Activated CD4-positive, alpha-beta T cell treated with anti-CD3 and anti-CD28 coated beads, Interleukin-2, amount 50 U/mL, for 24 hours (primary cell): ENCODE data around the gene SDK2.

ENCODE experiments used
- DNase-seq, 2 donors: peaks; one replicate each; pipeline ENCODE4 v3.0.0-alpha.2; 2020; ENCODE audit warnings: low read depth in 1 of 2, low spot score in 1 of 2

SDK2 gene

DNA sequence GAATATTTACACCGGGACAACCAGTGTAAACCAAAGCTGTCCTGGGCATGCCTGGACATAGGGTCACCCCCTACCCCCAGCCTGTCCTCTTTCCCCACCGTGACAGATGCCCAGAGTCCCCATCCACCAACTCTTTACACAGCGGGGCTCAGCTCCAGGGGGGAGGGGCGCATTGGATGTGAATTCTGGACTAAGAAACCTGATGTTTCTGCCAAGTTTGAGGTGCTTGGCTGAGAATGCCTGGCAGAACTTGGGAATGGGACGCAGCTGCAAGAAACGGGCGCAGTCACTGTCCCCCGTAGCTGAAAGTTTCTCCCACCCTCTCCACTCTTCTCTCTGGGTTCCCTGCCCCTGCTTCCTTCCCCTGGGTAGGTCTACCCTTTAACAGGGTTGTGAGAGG is 264.4 kb downstream of the SDK2 start:
- DNase-seq, result no peak

DNA sequence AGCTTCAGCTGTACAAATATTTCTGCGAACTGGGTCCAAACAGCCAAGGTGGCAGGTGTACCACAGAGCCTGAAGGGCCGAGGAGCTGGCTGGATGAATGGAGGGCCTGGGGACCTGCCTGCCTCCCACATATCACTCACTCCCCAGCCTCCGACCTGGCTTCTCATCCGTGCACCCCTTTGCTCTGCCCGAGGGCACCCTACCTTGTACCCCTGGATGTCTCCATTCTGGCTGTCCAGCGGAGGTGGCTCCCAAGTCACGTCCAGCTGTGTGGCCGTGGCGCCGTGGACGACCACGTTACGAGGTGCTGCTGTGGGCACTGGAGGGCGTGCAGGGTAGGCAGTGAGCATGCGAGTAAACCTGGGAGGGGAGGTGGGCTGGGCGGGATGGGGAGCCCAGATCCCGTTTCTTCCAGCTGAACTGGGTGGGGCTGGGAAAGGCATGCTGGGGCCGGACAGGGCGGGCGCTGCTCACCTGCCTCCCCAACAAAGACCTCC is 265.2 kb downstream of the SDK2 start:
- DNase-seq, result no peak

DNA sequence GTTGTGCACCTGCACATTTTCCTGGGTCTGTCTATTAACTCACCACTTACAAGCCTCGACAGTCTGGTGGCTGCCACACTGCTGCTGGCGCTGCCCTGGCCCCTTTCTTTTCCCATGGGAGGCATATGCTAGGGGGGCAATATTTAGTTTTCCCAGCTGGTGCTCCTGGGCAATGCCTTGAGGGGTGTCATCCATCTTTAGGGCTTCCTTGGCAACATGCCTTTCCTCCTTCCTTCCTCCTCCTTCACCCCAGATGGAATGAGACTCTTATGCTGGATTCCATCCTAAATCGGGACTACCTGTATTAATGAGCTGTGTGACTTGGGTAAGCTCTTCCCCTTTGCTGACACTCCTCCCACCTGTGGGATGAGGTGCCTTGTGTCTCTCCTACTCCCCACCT is 267.6 kb downstream of the SDK2 start:
- DNase-seq, result no peak

DNA sequence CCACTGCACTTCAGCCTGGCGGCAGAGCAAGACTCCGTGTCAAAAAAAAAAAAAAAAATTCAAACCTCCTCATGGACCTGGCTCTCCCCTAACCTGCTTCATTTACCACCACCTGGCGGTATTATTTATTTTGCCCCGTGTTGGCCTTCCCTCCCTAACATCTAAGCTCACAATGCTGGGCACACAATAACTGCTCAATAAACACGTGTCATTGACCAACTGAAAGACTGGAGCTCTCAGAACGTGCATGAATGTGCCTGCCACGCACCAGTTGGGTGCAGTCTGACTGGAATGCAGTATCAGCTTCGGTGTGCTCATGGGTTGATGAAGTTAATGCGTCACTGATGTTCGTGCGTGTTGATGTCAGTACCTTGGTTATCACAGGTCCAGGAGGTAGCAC is 268.1 kb downstream of the SDK2 start:
- no peak for DNase-seq

GRCh38 chr17:73371836-73372235 is 272.4 kb downstream of the SDK2 start:
- no peak for DNase-seq

DNA sequence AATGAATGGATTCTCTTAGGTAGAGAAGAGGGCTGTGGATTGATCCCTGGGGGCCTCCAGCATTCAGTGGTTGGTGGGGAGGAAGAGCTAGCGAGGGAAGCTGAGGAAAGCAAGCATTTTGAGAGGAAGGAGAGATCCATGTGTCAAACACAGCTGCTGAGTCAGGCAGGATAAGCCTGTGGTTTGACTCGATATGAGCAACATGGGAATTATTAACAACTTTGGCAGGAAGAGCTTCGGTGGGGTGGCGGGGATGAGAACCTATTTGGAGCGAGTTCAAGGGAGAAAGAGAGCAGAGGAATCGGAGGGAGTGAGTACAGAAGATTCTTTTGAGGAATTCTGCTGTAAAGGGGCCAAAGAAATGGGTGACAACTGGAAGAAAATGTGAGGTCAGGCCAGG is 273.0 kb downstream of the SDK2 start:
- DNase-seq, result no peak

- DNase-seq, result peak; percentile 72 to 84
These were observed 274.3 kb downstream of the SDK2 start for GRCh38 chr17:73369817-73370490.

DNA sequence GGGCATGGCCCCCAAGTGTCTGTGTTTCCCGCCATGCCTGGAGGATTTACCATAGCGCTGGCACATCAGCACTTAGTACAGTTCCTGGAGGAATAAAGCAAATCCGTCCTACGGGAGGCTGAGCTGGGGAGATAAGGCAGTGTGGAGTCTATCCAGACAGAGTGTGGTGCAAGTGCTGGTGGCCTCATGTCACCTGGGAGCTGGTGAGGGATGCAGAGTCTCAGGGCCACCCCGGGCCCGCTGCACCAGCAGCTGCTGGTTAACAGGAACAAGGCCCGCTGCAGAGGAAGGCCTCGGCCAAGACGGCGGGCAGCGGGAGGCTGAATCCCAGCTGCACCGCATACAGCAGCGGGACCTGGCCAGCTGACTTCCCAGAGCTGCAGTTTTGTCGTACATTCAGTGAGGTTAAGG is 275.1 kb downstream of the SDK2 start:
- no peak for DNase-seq

DNA sequence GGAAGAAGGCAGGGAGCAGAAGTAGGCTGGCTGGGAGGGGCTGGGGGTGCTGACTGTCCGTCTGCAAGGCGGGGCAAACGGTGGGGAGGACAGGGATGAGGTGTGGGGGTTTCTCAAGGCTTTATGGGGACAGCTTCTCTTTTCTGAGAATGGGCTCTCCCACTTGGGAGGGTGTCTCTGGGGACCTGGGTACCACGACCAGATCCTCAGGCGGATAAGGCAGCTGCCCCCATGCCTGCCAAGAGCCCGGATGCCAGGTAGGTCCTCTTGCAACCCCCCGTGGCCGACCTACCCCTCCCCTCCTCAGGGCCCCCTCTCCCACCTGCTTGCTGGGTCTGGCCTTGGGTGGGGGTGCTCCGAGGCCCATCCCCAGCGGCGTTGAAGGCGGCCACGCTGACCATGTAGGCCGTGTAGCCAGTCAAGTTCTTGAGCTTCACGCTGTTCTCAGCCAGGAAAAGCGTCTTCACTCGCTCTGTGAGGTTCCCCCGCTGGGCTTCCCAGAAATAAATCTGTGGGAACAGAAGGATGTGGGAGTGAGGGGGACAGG is 276.1 kb downstream of the SDK2 start:
- no peak for DNase-seq

DNA sequence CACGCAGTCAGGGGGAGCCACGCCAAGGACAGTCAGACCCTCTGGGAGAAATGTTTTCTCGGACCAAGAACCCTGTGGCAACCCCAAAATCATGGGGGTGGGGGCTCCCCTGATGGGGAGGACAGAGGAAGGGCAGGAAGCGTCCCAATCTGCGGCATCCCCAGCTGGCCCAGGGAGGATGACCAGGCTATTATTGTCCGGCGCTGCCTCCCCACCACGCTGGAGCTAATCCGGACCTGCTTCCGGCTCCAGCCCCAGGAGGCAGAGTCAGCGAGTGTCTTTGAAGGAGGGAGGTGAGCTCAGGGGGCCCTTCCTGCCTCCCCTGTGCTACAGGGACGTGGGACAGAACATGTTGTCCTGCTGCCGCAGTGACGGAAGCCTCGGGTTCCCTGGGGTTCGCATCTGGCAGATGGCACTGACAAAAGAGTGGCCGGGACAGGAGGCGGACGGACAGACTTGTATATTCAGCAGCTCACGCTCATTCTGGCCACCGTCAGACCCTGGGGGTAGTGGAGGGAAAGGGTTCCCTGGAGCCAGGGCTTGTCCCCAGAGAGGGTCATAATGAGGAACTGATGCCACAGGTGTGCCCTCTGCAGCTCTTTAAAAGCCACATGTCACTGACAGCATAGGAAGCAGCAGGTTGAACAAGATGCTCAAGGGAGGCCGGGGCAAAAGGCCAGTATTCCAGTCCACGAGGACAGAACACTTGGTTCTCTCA is 278.2 kb downstream of the SDK2 start:
- no peak for DNase-seq

DNA sequence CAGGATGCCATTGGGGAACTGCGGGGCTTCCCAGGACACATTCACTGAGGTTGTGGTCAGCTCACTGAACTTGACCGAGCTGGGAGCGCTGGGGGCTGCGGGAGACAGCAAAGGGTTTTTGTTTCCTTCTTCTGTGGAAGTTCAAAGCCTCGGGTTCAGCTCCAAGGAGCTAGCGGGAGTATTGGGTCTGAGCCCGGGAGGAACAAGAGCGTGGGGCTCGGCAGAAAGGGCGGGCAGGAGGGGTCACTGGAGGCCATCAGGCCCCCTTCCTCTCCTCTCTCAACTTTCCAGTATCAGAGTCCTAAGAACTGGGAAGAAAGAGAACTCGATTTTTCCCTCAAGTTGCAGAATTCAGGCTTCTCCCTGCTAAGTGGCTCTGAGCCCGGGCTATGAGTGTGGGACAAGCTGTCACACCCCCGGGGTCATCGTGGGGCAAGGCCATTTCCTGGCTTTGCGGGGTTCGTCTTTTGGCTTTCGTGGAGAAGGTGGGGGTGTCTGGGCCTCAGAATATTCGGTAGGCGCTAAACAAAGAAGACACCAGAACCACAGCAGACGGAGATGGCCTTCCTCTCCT is 278.9 kb downstream of the SDK2 start:
- DNase-seq, result no peak

DNA sequence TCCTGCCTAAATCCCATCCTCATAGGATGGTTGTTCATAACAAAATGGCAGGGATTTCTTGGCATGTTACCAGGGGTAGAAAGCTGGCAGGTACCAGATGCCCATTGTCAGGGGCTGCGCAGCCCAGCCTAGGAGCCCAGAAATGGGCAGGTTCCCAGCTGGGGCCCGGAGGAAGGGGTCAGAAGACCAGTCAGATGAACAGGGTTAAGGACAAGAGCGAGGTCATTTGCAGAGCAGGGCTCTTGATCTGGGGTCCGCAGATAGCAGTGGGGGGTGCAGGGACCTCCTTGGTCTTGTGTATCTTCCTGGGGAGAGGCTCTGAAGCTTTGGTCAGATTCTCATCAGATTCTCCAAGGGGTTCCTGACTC is 280.1 kb downstream of the SDK2 start:
- DNase-seq, result no peak

DNA sequence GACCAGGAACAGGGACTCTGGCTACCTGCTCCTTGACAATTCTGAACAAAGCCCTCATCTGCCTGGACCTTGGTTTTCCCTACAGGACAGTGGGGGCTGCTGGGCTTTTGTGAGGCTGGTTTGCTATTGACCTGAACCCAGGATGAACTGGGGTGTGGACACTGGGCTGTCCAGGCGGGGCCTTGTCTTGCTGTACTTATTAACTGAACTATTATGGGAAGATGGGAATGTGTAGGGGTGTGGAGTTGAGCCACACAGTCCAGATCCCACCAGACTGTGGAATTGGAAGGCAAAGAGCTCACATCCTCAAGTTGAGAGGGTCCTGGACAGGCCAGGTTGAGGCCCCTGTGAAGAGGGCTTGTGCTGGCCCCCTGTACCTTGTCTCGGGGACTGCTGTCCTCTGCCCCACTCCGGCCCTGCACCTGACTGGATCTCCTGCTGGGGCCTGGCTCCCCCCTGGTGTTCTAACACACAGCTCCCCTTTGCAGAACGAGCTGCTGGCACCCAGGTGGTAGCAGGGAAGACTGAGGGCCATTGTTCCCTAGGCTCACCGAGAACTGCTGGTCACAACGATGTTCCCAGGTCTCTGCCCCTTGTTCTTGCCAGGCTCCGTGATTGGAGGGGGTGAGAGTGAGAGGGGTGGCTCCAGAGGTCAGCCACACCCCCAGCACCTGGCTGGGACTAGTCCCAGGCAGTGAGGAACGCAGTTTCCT is 280.6 kb downstream of the SDK2 start:
- no peak for DNase-seq

- DNase-seq, result no peak
These were observed 281.5 kb downstream of the SDK2 start for GRCh38 chr17:73362697-73363096.

DNA sequence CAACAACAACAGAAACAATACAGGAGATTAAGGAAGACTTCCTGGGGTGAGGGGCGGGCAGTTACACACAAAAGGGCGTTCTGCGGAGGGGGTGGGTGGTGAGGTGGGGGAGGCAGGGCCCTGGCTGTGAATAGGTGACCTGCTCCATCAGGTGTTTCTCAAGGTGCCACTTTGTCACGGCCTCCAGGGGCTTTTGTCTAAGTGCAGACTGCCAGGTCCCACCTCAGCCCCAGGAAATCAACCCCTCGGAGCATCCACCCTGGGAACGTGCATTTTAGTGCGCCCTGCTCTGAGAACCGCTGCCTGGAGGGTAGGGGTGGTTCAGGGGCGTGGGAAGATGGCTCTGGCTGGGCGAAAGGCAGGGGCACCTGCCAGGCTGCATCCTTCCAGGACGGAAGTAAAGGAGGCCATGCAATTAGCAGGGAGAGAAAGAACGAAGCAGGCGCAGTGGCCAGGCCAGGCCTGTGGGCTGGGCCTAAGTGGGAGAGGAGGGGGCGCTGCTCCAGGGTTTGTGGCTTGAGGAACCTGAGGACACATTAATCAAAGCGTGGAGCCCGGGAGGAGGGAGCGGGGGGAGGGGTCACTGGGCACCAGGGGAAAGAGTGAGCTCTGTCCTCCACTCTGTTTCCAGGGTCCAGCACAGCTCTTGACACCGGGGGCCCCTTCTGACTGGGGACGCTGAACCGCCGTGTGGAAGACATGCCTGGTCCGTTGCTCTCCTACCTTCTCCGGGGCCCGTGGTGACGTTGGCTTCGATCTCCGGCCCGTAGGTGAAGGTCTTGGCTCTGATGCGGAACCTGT is 283.1 kb downstream of the SDK2 start:
- DNase-seq, result no peak

GRCh38 chr17:73359987-73360410 is 284.2 kb downstream of the SDK2 start:
- no peak for DNase-seq

DNA sequence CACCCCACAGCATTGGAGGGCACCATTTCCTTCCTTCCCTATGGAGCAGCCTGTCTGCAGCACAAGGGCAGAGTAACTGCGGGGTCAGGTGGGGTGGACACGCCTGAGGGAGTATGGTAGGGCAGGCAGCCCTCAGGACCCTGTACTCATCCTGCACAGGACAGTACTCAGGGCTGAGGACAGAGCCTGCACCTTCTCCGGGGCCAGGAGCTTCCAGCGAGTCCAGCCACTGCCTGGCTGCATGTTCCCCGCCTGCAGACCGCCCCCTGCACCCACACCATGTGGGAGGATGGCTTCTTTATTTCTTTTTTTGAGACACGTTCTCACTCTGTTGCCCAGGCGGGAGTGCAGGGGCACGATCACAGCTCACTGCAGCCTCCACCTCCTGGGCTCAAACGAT is 284.9 kb downstream of the SDK2 start:
- no peak for DNase-seq

GRCh38 chr17:73358668-73359067 is 285.6 kb downstream of the SDK2 start:
- no peak for DNase-seq

DNA sequence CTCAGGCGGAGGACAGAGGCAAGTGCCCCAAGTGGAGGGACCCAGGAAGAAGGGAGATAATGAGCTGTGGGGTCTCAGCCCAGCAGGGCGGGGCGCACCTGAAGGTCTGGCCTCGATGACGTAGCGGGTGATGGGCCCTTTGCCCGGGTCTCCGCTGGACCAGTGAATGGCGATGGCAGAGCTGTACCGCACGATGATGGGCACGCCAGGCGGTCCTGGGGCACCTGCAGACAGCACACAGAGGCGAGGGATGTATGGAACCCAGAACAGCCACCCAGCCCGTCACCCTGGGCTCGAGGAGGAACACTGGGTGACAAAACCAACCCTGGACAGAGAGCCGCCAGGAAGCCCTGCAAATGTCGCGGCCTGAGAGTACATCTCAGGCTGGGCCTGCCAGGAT is 286.3 kb downstream of the SDK2 start:
- no peak for DNase-seq

GRCh38 chr17:73357318-73357717 is 286.9 kb downstream of the SDK2 start:
- no peak for DNase-seq
